ENCODE results near the gene SIRPA.

The SIRPA gene

GRCh38 chr20:1934156-1934555, 38.9 kb downstream of the SIRPA start:
- Mint-ChIP-seq H3K9me3 (no peaks in the 10 kb centered on the region), H3K27me3 (peaks cover 12% of the 10 kb centered on the region), H3K27ac (no peak overlapping the region), H3K36me3 (ENCODE audit: low read depth) (no peaks in the 10 kb centered on the region), H3K4me3 (no peak overlapping the region), H3K4me1 (no peaks in the 10 kb centered on the region)
- DNase-seq (no peak), ATAC-seq (no peak)

GRCh38 chr20:1934721-1935573, 39.7 kb downstream of the SIRPA start:
- no peak for ATAC-seq
- Mint-ChIP-seq H3K4me1 (no peaks in the 10 kb centered on the region), H3K9me3 (no peaks in the 10 kb centered on the region), H3K27me3 (peaks cover 11% of the 10 kb centered on the region), H3K36me3 (ENCODE audit: low read depth) (no peaks in the 10 kb centered on the region), H3K4me3 (no peak overlapping the region), H3K27ac (no peak overlapping the region)
- no peak for DNase-seq

- Mint-ChIP-seq H3K27me3 (peaks cover 12% of the 10 kb centered on the region), H3K36me3 (ENCODE audit: low read depth) (no peaks in the 10 kb centered on the region), H3K4me3 (no peak overlapping the region), H3K27ac (no peak overlapping the region), H3K9me3 (no peaks in the 10 kb centered on the region), H3K4me1 (no peaks in the 10 kb centered on the region)
- ATAC-seq (no peak), DNase-seq (no peak)
Measured at GRCh38 chr20:1935696-1936366, 40.6 kb downstream of the SIRPA start.

- DNase-seq (no peak), ATAC-seq (no peak)
- Mint-ChIP-seq H3K4me3 (no peak overlapping the region), H3K27ac (no peak overlapping the region), H3K4me1 (no peaks in the 10 kb centered on the region), H3K27me3 (peaks cover 14% of the 10 kb centered on the region), H3K36me3 (ENCODE audit: low read depth) (no peaks in the 10 kb centered on the region), H3K9me3 (no peaks in the 10 kb centered on the region)
Measured at GRCh38 chr20:1937316-1937976, 42.2 kb downstream of the SIRPA start.

GRCh38 chr20:1938464-1939269, 43.5 kb downstream of the SIRPA start:
- ATAC-seq (no peak), DNase-seq (no peak)
- H3K27ac Mint-ChIP-seq, result no peak overlapping the region
- H3K4me1 Mint-ChIP-seq, result no peaks in the 10 kb centered on the region
- H3K4me3 Mint-ChIP-seq, result no peak overlapping the region
- H3K27me3 Mint-ChIP-seq, result peaks cover 12% of the 10 kb centered on the region
- no peaks in the 10 kb centered on the region for H3K9me3 Mint-ChIP-seq
- no peaks in the 10 kb centered on the region for H3K36me3 Mint-ChIP-seq (ENCODE audit: low read depth)

- ATAC-seq, result no peak
- no peak for DNase-seq
- H3K27me3 Mint-ChIP-seq, result peaks cover 15% of the 10 kb centered on the region
- no peaks in the 10 kb centered on the region for H3K36me3 Mint-ChIP-seq (ENCODE audit: low read depth)
- H3K27ac Mint-ChIP-seq, result no peak overlapping the region
- H3K4me3 Mint-ChIP-seq, result no peak overlapping the region
- H3K4me1 Mint-ChIP-seq, result no peaks in the 10 kb centered on the region
- no peaks in the 10 kb centered on the region for H3K9me3 Mint-ChIP-seq
Measured at GRCh38 chr20:1939270-1939595, 44.0 kb downstream of the SIRPA start.

- Mint-ChIP-seq H3K4me1 (no peaks in the 10 kb centered on the region), H3K36me3 (ENCODE audit: low read depth) (no peaks in the 10 kb centered on the region), H3K27me3 (peaks cover 22% of the 10 kb centered on the region), H3K9me3 (no peaks in the 10 kb centered on the region), H3K4me3 (no peak overlapping the region), H3K27ac (no peak overlapping the region)
- ATAC-seq (no peak), DNase-seq (no peak)
Measured at GRCh38 chr20:1940581-1940980, 45.4 kb downstream of the SIRPA start.

- no peak overlapping the region for H3K4me3 Mint-ChIP-seq
- DNase-seq (no peak), ATAC-seq (no peak)
- no peaks in the 10 kb centered on the region for H3K36me3 Mint-ChIP-seq (ENCODE audit: low read depth)
- no peaks in the 10 kb centered on the region for H3K9me3 Mint-ChIP-seq
- H3K4me1 Mint-ChIP-seq, result no peaks in the 10 kb centered on the region
- peaks cover 22% of the 10 kb centered on the region for H3K27me3 Mint-ChIP-seq
- H3K27ac Mint-ChIP-seq, result no peak overlapping the region
Measured at GRCh38 chr20:1941226-1941625, 46.0 kb downstream of the SIRPA start.

- Mint-ChIP-seq H3K27me3 (peaks cover 26% of the 10 kb centered on the region), H3K4me1 (peaks cover 3% of the 10 kb centered on the region), H3K9me3 (no peaks in the 10 kb centered on the region), H3K4me3 (no peak overlapping the region), H3K36me3 (ENCODE audit: low read depth) (no peaks in the 10 kb centered on the region), H3K27ac (no peak overlapping the region)
- DNase-seq, result no peak
- no peak for ATAC-seq
Measured at GRCh38 chr20:1942061-1942460, 46.9 kb downstream of the SIRPA start.

GRCh38 chr20:1942486-1943274, 47.5 kb downstream of the SIRPA start:
- no peak for DNase-seq
- ATAC-seq, result no peak
- peaks cover 30% of the 10 kb centered on the region for H3K27me3 Mint-ChIP-seq

GRCh38 chr20:1943275-1944002, 48.2 kb downstream of the SIRPA start:
- ATAC-seq (no peak), DNase-seq (no peak)
- Mint-ChIP-seq H3K4me3 (no peak overlapping the region), H3K36me3 (ENCODE audit: low read depth) (no peaks in the 10 kb centered on the region), H3K27me3 (peaks cover 34% of the 10 kb centered on the region), H3K4me1 (peaks cover 3% of the 10 kb centered on the region), H3K9me3 (no peaks in the 10 kb centered on the region), H3K27ac (no peak overlapping the region)

More at GRCh38 chr20:1942486-1943274, 47.5 kb downstream of the SIRPA start:
- no peaks in the 10 kb centered on the region for H3K36me3 Mint-ChIP-seq (ENCODE audit: low read depth)
- no peak overlapping the region for H3K27ac Mint-ChIP-seq
- H3K4me1 Mint-ChIP-seq, result peaks cover 3% of the 10 kb centered on the region
- H3K9me3 Mint-ChIP-seq, result no peaks in the 10 kb centered on the region
- no peak overlapping the region for H3K4me3 Mint-ChIP-seq

- no peak overlapping the region for H3K4me3 Mint-ChIP-seq
- no peaks in the 10 kb centered on the region for H3K36me3 Mint-ChIP-seq (ENCODE audit: low read depth)
- no peak overlapping the region for H3K27ac Mint-ChIP-seq
- H3K9me3 Mint-ChIP-seq, result no peaks in the 10 kb centered on the region
- peaks cover 38% of the 10 kb centered on the region for H3K27me3 Mint-ChIP-seq
- ATAC-seq, result no peak
- H3K4me1 Mint-ChIP-seq, result peaks cover 3% of the 10 kb centered on the region
- DNase-seq, result no peak
Measured at GRCh38 chr20:1944345-1945091, 49.3 kb downstream of the SIRPA start.

GRCh38 chr20:1945134-1945618, 50.0 kb downstream of the SIRPA start:
- Mint-ChIP-seq H3K27me3 (peaks cover 38% of the 10 kb centered on the region), H3K4me3 (no peak overlapping the region), H3K4me1 (peaks cover 3% of the 10 kb centered on the region), H3K27ac (no peak overlapping the region), H3K9me3 (no peaks in the 10 kb centered on the region), H3K36me3 (ENCODE audit: low read depth) (no peaks in the 10 kb centered on the region)
- DNase-seq, result no peak
- no peak for ATAC-seq

Data from activated naive CD8-positive, alpha-beta T cell treated with anti-CD3 and anti-CD28 coated beads, Interleukin-2, amount 50 U/mL, for 24 hours (primary cell).